ENCODE data around the gene AMN1.

DNA sequence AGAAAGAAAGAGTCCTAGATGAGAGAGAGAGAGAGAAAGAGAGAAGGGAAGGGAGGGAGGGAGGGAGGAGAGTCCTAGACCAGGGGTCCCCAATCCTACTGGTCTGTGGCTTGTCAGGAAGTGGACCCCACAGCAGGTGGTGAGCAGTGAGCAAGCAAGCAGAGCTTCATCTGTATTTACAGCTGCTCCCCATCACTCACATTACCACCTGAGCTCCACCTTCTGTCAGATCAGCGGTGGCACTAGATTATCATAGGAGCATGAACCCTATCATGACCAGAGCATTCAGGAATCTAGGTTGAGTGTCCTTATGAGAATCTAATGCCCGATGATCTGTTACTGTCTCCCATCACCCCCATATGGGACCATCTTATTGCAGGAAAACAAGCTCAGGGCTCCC is 39.2 kb upstream of the AMN1 start:
- TF ChIP-seq POLR2A (IDR thresholded peaks at IDR 0.05; ENCODE audit: low read depth, low read length) (no peak), POLR2AphosphoS5 (IDR thresholded peaks at IDR 0.05; ENCODE audit: low read depth, low read length) (no peak), TAF1 (IDR thresholded peaks at IDR 0.05; ENCODE audit: borderline replicate concordance, low read depth, low read length) (no peak)

All from GM12892 (cell line).